Measurements from ENCODE around the gene EXO1. TPM values are rescaled to one million over a fixed set of nuclear protein-coding genes. Genes with fewer than 3 reads are reported as not detected.

EXO1 gene
- total and polyA plus RNA-seq, 2 donors (not counting 3 experiments of a cell fraction or from before 2014, with no cell fraction given), result 4.1 to 23.5 TPM

DNA sequence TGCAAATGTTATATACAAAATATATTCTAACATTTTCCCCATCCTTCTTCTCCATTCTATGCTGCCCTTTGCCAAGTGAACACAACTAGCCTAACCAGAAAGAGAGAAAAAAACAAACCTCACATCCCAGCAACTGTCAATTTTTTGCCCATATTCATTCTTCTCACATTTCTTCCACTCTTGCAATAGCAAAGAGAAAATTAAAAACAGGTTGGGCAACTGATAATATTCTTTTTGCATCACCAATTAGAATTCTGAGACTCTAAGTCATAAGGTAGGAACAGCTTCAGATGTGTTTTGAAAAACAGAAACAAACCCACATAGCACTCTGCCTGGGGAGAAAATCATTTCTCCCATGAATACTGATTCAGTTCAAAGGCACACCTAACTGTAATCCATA is 25.2 kb upstream of the EXO1 start:
- dilution Hi-C loops (cut with MboI; ENCODE audit: extremely low pct_ligation_motif_present, low sequenced_read_pairs), result no loop called here

DNA sequence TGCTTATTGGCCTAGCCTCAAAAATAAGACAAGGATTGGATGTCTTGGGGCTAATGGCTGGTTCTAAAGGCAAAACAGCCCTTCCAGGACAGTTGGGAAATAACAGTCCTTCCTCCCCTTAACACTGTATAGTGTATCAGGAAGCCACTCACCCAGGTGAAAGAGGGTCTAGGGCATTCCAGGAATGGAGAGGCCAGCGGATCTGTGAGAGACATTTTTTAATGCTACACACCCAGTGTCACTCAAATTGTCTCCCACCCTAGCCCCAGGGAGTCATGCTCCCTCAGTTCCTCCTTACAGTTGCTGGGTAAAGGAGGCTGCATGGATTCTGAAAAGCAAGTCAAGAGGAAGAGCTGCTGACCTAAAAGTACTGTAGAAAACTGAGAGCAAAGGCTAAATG is 24.1 kb upstream of the EXO1 start:
- no peak for FAIRE-seq
- Histone ChIP-seq H3K4me1 (ENCODE audit: control insufficient read depth, extremely low read depth, insufficient read depth, low read length) (no peaks in the 10 kb centered on the region), H3K9me1 (replicated peaks; ENCODE audit: control insufficient read depth, extremely low read depth, insufficient read depth, low read length) (no peaks in the 10 kb centered on the region), H3K9ac (replicated peaks; ENCODE audit: extremely low read depth, insufficient read depth, low read length) (no peak overlapping the region), H3K4me3 (replicated peaks in 1 of 3; ENCODE audit: insufficient read depth in 1 of 3, low read depth in 1 of 3, low read length in 3 of 3) (no peak overlapping the region), H3K27me3 (ENCODE audit: control insufficient read depth in 2 of 2, insufficient read depth in 2 of 2, low read length in 2 of 2) (no peaks in the 10 kb centered on the region), H3K79me2 (ENCODE audit: control insufficient read depth, insufficient read depth, low read length) (no peaks in the 10 kb centered on the region), H3K9me3 (replicated peaks; ENCODE audit: control insufficient read depth, insufficient read depth, low read length) (no peaks in the 10 kb centered on the region), H2AFZ (ENCODE audit: low read depth, low read length) (no peak overlapping the region), H3K27ac (ENCODE audit: insufficient read depth, low read depth, low read length) (no peak overlapping the region), H3K36me3 (ENCODE audit: control insufficient read depth in 2 of 2, extremely low read depth in 1 of 2, insufficient read depth in 2 of 2, low read length in 2 of 2) (no peaks in the 10 kb centered on the region), H4K20me1 (replicated peaks; ENCODE audit: control insufficient read depth, extremely low read depth, insufficient read depth, low read length) (no peaks in the 10 kb centered on the region), H3K4me2 (ENCODE audit: insufficient read depth, low read length) (no peak overlapping the region)
- intact Hi-C loops (cut with micrococcal nuclease) (no loop called here), dilution Hi-C loops (cut with MboI; ENCODE audit: extremely low pct_ligation_motif_present, low sequenced_read_pairs) (no loop called here)
- ChIA-PET POLR2A (no interaction called here), CTCF (interaction anchor here (1.9 kb wide), 1 partner anchor 11 kb away, joined by 5 read pairs; no protein-coding TSS in a partner anchor)
- BruUV-seq (replicated peaks), result no TSS peak
- DNase-seq (ENCODE audit: low read depth, low spot score), result no peak
- TF ChIP-seq GATA2 (IDR thresholded peaks at IDR 0.05; ENCODE audit: insufficient read depth, insufficient read length, low read depth, low read length) (no peak), EZH2 (IDR thresholded peaks at IDR 0.05; ENCODE audit: borderline replicate concordance, low read depth, low read length, severe bottlenecking) (no peak), MYC (IDR thresholded peaks at IDR 0.05; ENCODE audit: low read depth, low read length) (no peak), CTCF (IDR thresholded peaks at IDR 0.05; ENCODE audit: extremely low read depth in 1 of 2, insufficient read depth in 1 of 2, low read depth in 1 of 2, low read length in 2 of 2) (no peak), JUN (IDR thresholded peaks at IDR 0.05; ENCODE audit: borderline replicate concordance, insufficient read depth, insufficient read length, low read depth) (no peak), POLR2A (IDR thresholded peaks at IDR 0.05; ENCODE audit: low read depth, low read length) (no peak), POLR2AphosphoS5 (IDR thresholded peaks at IDR 0.05; ENCODE audit: insufficient read depth, low read depth, low read length) (no peak)

More for the DNA sequence above, 25.2 kb upstream of the EXO1 start:
- DNase-seq (ENCODE audit: low read depth, low spot score) (no peak), FAIRE-seq (no peak)
- Histone ChIP-seq H3K27me3 (ENCODE audit: control insufficient read depth in 2 of 2, insufficient read depth in 2 of 2, low read length in 2 of 2) (no peaks in the 10 kb centered on the region), H3K9ac (replicated peaks; ENCODE audit: extremely low read depth, insufficient read depth, low read length) (no peak overlapping the region), H2AFZ (ENCODE audit: low read depth, low read length) (no peak overlapping the region), H3K79me2 (ENCODE audit: control insufficient read depth, insufficient read depth, low read length) (no peaks in the 10 kb centered on the region), H4K20me1 (replicated peaks; ENCODE audit: control insufficient read depth, extremely low read depth, insufficient read depth, low read length) (no peaks in the 10 kb centered on the region), H3K4me2 (ENCODE audit: insufficient read depth, low read length) (no peak overlapping the region), H3K27ac (ENCODE audit: insufficient read depth, low read depth, low read length) (no peak overlapping the region), H3K9me3 (replicated peaks; ENCODE audit: control insufficient read depth, insufficient read depth, low read length) (no peaks in the 10 kb centered on the region), H3K4me1 (ENCODE audit: control insufficient read depth, extremely low read depth, insufficient read depth, low read length) (no peaks in the 10 kb centered on the region), H3K36me3 (ENCODE audit: control insufficient read depth in 2 of 2, extremely low read depth in 1 of 2, insufficient read depth in 2 of 2, low read length in 2 of 2) (no peaks in the 10 kb centered on the region), H3K4me3 (replicated peaks in 1 of 3; ENCODE audit: insufficient read depth in 1 of 3, low read depth in 1 of 3, low read length in 3 of 3) (no peak overlapping the region), H3K9me1 (replicated peaks; ENCODE audit: control insufficient read depth, extremely low read depth, insufficient read depth, low read length) (no peaks in the 10 kb centered on the region)
- POLR2A ChIA-PET, result no interaction called here
- BruUV-seq (replicated peaks), result no TSS peak
- TF ChIP-seq FOS (IDR thresholded peaks at IDR 0.05; ENCODE audit: borderline replicate concordance, insufficient read depth, low read length), result no peak
- no peak for TF ChIP-seq POLR2AphosphoS5 (IDR thresholded peaks at IDR 0.05; ENCODE audit: insufficient read depth, low read depth, low read length)
- TF ChIP-seq EZH2 (IDR thresholded peaks at IDR 0.05; ENCODE audit: borderline replicate concordance, low read depth, low read length, severe bottlenecking), result no peak
- CTCF ChIA-PET, result no interaction called here
- intact Hi-C loops (cut with micrococcal nuclease), result no loop called here
